Measurements from ENCODE around the gene TMEM80.
A peak's percentile ranks its signal among the peaks of the same experiment; 100 is the strongest.

DNA sequence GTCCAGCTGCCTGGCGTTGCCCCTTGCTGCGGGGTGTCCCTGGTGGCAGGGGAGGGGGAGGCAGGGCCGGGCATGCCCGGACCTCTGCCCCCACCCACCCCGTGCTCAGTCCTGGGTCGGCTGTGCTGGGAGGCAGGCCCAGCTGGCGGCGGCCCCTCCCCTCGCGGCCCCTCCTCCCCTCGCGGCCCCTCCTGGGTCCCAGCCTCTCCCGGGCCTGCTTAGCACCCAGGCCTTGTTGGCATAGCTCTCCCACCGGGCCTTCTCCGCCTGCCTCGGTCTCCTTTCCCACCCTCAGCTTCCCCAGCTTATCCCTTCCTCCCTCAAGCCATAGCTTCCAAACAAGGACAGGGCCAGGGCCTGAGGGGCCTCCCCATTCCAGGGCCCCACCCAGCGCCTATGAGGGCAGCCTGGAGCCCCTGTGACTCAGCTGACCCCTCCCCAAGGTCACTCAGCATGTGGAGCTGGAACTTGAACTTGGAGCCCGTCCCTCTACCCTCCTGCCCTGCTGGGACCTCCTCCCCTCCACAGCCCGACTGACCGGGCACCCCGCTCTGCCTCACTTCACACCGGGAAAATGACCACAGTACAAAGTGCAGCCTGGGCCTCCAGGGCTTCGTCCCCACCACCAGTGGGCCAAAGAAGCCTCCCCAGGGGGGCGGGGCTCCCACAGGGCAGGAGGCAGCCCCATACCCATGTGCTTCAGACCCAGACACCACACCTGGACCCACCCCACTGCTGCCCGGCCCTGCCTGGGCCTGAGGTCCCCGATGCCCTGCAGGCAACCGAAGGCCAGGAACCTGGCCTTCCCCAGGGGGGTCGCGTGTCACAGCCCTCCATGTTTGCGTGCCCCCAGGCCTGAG, 11.6 kb downstream of the TMEM80 start:
- TF ChIP-seq, protein P1, sequence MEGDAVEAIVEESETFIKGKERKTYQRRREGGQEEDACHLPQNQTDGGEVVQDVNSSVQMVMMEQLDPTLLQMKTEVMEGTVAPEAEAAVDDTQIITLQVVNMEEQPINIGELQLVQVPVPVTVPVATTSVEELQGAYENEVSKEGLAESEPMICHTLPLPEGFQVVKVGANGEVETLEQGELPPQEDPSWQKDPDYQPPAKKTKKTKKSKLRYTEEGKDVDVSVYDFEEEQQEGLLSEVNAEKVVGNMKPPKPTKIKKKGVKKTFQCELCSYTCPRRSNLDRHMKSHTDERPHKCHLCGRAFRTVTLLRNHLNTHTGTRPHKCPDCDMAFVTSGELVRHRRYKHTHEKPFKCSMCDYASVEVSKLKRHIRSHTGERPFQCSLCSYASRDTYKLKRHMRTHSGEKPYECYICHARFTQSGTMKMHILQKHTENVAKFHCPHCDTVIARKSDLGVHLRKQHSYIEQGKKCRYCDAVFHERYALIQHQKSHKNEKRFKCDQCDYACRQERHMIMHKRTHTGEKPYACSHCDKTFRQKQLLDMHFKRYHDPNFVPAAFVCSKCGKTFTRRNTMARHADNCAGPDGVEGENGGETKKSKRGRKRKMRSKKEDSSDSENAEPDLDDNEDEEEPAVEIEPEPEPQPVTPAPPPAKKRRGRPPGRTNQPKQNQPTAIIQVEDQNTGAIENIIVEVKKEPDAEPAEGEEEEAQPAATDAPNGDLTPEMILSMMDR (IDR thresholded peaks at IDR 0.05) = peak in 1 of 6 experiments; percentile 41
- TF ChIP-seq EP300 (IDR thresholded peaks at IDR 0.05) (no peak), POLR2A (IDR thresholded peaks at IDR 0.05) (no peak)
